D721Med (cell line): ENCODE results near the gene FOXR1.
"Not testable (repeated sequence)": the region's sequence is repeated elsewhere in the genome, so short reads cannot be mapped to it uniquely, and the experiment has no call there.

Experiments used
- DNase-seq: peaks from one replicate; pipeline ENCODE4 v3.0.0; 2011; ENCODE audit warnings: low spot score; ENCODE audit not compliant: insufficient read length
- FAIRE-seq: peaks from 2 replicates; lab custom pipeline; 2011; peaks lifted over from hg19 to GRCh38; lab: Jason Lieb, UNC
- TF ChIP-seq, protein P1 (sequence below): IDR thresholded peaks from 2 replicates; pipeline ENCODE4 v1.5.1; 2012; ENCODE audit warnings: mild to moderate bottlenecking, control low read depth; ENCODE audit not compliant: insufficient read depth; ENCODE audit errors: missing control alignments

Gene FOXR1

DNA sequence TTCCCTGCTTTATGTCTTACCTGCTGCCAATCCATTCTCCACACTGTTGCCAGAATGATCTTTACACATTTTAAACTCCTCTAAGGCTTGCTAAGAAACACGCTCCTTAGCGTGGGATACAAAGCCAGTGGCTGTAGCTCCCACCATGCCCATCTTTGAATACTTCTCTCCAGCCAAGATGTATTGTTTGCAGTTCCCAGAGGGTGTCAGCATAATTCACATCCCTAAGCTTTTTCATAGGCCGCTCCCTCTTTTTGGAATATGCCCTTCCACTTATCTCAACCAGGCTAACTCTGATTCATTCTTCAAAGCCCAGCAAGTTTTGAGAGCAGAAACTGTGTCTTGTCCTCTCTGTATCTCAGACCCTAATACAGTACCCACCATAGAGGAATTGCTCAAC lies 23.6 kb upstream of the FOXR1 start:
- TF ChIP-seq, protein P1, sequence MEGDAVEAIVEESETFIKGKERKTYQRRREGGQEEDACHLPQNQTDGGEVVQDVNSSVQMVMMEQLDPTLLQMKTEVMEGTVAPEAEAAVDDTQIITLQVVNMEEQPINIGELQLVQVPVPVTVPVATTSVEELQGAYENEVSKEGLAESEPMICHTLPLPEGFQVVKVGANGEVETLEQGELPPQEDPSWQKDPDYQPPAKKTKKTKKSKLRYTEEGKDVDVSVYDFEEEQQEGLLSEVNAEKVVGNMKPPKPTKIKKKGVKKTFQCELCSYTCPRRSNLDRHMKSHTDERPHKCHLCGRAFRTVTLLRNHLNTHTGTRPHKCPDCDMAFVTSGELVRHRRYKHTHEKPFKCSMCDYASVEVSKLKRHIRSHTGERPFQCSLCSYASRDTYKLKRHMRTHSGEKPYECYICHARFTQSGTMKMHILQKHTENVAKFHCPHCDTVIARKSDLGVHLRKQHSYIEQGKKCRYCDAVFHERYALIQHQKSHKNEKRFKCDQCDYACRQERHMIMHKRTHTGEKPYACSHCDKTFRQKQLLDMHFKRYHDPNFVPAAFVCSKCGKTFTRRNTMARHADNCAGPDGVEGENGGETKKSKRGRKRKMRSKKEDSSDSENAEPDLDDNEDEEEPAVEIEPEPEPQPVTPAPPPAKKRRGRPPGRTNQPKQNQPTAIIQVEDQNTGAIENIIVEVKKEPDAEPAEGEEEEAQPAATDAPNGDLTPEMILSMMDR, result no peak
- DNase-seq, result no peak
- FAIRE-seq, result no peak

DNA sequence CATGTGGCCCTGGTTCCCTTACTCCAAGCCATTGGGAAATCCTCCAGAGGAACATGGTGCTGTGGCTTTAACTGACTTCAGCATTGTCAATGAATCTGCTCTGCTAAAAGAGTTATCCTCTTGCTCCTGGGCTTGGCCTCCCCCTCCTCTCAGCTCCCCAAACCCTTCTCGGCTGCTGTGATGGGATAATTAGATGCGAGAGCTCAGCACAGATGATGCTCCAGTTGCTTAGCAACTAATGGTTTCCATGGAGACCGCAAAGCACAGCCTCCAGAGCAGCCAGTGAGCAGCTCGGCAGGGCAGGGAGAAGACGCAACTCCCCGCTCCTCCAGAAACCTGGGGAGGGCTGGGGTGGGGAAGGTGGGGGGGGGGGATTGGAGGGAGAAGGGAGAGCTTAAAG lies 18.3 kb upstream of the FOXR1 start:
- peak; percentile 42 for DNase-seq
- TF ChIP-seq, protein P1, result no peak
- no peak for FAIRE-seq

DNA sequence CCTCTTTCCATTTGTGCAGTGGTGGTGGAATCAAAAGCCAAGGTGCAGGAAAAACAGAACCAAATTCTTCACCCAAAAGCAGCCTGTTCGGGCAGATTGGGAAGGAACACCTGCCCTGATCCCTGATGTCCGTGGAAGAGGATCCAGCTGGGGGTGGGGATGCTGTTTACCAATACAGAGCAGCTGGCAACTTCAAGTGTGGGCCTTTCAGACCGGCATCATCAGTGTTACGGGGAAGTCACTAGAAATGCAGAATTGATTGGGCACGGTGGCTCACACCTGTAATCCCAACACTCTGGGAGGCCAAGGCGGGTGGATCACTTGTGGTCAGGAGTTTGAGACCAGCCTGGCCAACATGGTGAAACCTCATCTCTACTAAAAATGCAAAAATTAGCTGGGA lies 17.6 kb upstream of the FOXR1 start:
- DNase-seq, FAIRE-seq: not testable (repeated sequence)

DNA sequence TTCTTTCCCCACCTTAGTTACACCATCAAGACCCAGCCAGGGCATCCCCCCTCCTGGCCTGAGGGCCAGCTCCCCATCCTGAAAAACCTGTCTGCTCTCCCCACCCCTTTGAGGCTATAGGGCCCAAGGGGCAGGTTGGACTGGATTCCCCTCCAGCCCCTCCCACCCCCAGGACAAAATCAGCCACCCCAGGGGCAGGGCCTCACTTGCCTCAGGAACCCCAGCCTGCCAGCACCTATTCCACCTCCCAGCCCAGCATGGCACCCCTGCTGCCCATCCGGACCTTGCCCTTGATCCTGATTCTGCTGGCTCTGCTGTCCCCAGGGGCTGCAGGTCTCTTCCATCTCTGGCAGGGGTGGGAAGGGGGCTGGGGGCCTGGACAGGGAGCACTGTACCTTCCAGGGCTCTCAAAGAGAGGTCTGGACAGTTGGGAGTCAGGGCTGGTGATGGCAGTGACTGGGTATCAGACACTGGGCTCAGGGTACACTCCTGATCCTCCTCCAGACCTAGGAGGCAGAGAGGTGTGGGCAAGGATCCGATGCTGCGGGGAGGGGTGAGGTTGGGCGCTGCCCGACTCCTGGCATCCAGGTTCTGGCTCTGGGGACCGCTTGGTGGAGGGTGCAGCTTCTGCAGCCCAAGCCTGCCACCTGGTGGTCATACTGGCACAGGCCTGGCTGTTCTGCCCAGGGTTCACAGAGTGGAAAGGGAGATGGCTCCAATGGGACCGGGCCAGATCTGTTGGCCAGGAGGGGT lies 15.3 kb upstream of the FOXR1 start, which contains the start of gene UPK2:
UPK2 (plus strand) TSS at position 205 of the 753 bp plus-strand sequence; CDS start at position 258, 53 bp downstream.
- DNase-seq, result peak; percentile 96

DNA sequence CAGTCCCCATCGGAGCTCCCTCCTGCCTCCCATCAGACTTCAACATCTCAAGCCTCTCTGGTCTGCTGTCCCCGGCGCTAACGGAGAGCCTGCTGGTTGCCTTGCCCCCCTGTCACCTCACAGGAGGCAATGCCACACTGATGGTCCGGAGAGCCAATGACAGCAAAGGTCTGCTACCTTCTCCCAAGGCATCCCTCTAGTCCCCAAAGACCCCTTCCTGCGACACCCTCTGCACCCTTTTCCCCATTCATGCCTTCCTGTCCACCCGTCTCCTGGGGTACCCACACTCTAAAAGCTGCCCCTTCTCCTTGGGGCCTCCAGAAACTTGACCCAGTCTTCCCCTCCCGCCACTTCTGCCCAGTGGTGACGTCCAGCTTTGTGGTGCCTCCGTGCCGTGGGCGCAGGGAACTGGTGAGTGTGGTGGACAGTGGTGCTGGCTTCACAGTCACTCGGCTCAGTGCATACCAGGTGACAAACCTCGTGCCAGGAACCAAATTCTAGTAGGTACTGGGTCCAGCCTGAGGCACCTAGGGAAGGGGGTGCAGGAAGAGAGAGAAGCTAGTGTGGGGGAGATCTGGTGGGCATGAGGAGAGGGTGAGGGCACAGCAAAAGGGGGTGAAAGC lies 14.6 kb upstream of the FOXR1 start:
- no peak for FAIRE-seq
- DNase-seq, result no peak
- TF ChIP-seq, protein P1, result no peak

More for the DNA sequence above, 15.3 kb upstream of the FOXR1 start, which contains the start of gene UPK2:
- TF ChIP-seq, protein P1, result peak; percentile 91
- no peak for FAIRE-seq

DNA sequence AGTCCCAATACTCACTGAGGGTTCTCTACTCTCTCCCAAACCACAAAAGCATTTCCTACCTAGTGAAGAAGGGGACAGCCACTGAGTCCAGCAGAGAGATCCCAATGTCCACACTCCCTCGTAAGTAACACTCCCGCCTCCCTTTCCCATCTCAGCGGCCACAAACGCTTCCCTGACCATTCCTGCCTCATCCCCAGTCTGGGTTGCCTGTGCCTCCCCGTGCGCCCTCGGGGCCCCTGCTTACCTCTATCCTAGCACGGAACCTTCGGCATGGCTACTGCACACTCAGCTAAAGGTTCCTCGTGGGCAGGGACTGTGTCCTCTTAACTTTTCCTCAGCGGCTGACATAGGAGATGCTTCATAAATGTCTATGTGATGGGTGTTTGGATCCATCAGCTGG lies 14.0 kb upstream of the FOXR1 start:
- DNase-seq (no peak), FAIRE-seq (no peak)
- TF ChIP-seq, protein P1, result no peak

DNA sequence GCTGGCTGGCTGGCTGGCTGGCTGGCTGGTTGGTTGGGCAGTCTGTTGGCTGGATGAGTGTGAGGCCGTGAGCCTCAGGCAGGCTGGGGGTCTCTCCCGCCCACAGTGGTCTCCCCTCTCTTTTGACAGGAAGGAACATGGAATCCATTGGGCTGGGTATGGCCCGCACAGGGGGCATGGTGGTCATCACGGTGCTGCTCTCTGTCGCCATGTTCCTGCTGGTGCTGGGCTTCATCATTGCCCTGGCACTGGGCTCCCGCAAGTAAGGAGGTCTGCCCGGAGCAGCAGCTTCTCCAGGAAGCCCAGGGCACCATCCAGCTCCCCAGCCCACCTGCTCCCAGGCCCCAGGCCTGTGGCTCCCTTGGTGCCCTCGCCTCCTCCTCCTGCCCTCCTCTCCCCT lies 13.6 kb upstream of the FOXR1 start:
- TF ChIP-seq, protein P1, result no peak

More for the DNA sequence above, 13.6 kb upstream of the FOXR1 start:
- FAIRE-seq (no peak), DNase-seq (no peak)
